HL-60 (cell line): ENCODE results near the gene HNRNPA3.
"Not testable (repeated sequence)": the region's sequence is repeated elsewhere in the genome, so short reads cannot be mapped to it uniquely, and the experiment has no call there.

ENCODE experiments used
- DNase-seq, 2 experiments: peaks; one replicate each; pipeline ENCODE4 v3.0.0-alpha.2; 2010 to 2020; ENCODE audit warnings: low read depth in 1 of 2, low spot score in 1 of 2
- H3K27ac ChIP-seq: fragments of 250-450 bp; sonication (Bioruptor Pico); replicated peaks from 2 replicates; pipeline ENCODE4 v1.5.1; 2020; ENCODE audit warnings: mild to moderate bottlenecking, moderate library complexity
- H3K27me3 ChIP-seq: fragments of 250-450 bp; sonication (Bioruptor Pico); 2 replicates; pipeline ENCODE4 v1.5.1; 2021; ENCODE audit warnings: mild to moderate bottlenecking, moderate library complexity; ENCODE audit not compliant: insufficient read depth, poor library complexity, severe bottlenecking
- H3K4me3 ChIP-seq: replicated peaks from 2 replicates; pipeline ENCODE4 v1.5.1; 2011; ENCODE audit warnings: mild to moderate bottlenecking, control low read depth, low read length; ENCODE audit not compliant: insufficient read depth
- GABPA ChIP-seq: IDR thresholded peaks from 2 replicates; pipeline ENCODE4 v1.6.1; 2012; ENCODE audit warnings: low read depth
- POLR2AphosphoS5 ChIP-seq: IDR thresholded peaks from 2 replicates; pipeline ENCODE4 v1.6.1; 2012; ENCODE audit warnings: low read depth
- SPI1 ChIP-seq: IDR thresholded peaks from 2 replicates; pipeline ENCODE4 v1.6.1; 2012; ENCODE audit warnings: low read depth, mild to moderate bottlenecking, borderline replicate concordance
- TF ChIP-seq, protein P1 (sequence below): IDR thresholded peaks from one replicate; pipeline ENCODE4 v1.5.1; 2011; ENCODE audit warnings: low read length, control low read depth, inconsistent platforms; ENCODE audit not compliant: insufficient read depth
- TF ChIP-seq, protein P2 (sequence below): IDR thresholded peaks from 2 replicates; pipeline ENCODE4 v1.6.1; 2012; ENCODE audit warnings: low read depth; ENCODE audit not compliant: insufficient replicate concordance

Gene HNRNPA3

GRCh38 chr2:177264209-177264692, 51.7 kb downstream of the HNRNPA3 start:
- H3K4me3 ChIP-seq: peak overlapping the region; percentile 63
- H3K27me3 ChIP-seq: no peaks in the 10 kb centered on the region
- no peak for TF ChIP-seq GABPA
- TF ChIP-seq, protein P1, sequence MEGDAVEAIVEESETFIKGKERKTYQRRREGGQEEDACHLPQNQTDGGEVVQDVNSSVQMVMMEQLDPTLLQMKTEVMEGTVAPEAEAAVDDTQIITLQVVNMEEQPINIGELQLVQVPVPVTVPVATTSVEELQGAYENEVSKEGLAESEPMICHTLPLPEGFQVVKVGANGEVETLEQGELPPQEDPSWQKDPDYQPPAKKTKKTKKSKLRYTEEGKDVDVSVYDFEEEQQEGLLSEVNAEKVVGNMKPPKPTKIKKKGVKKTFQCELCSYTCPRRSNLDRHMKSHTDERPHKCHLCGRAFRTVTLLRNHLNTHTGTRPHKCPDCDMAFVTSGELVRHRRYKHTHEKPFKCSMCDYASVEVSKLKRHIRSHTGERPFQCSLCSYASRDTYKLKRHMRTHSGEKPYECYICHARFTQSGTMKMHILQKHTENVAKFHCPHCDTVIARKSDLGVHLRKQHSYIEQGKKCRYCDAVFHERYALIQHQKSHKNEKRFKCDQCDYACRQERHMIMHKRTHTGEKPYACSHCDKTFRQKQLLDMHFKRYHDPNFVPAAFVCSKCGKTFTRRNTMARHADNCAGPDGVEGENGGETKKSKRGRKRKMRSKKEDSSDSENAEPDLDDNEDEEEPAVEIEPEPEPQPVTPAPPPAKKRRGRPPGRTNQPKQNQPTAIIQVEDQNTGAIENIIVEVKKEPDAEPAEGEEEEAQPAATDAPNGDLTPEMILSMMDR: no peak
- no peak for TF ChIP-seq POLR2AphosphoS5
- TF ChIP-seq, protein P2, sequence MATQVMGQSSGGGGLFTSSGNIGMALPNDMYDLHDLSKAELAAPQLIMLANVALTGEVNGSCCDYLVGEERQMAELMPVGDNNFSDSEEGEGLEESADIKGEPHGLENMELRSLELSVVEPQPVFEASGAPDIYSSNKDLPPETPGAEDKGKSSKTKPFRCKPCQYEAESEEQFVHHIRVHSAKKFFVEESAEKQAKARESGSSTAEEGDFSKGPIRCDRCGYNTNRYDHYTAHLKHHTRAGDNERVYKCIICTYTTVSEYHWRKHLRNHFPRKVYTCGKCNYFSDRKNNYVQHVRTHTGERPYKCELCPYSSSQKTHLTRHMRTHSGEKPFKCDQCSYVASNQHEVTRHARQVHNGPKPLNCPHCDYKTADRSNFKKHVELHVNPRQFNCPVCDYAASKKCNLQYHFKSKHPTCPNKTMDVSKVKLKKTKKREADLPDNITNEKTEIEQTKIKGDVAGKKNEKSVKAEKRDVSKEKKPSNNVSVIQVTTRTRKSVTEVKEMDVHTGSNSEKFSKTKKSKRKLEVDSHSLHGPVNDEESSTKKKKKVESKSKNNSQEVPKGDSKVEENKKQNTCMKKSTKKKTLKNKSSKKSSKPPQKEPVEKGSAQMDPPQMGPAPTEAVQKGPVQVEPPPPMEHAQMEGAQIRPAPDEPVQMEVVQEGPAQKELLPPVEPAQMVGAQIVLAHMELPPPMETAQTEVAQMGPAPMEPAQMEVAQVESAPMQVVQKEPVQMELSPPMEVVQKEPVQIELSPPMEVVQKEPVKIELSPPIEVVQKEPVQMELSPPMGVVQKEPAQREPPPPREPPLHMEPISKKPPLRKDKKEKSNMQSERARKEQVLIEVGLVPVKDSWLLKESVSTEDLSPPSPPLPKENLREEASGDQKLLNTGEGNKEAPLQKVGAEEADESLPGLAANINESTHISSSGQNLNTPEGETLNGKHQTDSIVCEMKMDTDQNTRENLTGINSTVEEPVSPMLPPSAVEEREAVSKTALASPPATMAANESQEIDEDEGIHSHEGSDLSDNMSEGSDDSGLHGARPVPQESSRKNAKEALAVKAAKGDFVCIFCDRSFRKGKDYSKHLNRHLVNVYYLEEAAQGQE: no peak
- no peak for TF ChIP-seq SPI1
- H3K27ac ChIP-seq: peak overlapping the region; percentile 99
- peak in 1 of 2 experiments; percentile 42 for DNase-seq

DNA sequence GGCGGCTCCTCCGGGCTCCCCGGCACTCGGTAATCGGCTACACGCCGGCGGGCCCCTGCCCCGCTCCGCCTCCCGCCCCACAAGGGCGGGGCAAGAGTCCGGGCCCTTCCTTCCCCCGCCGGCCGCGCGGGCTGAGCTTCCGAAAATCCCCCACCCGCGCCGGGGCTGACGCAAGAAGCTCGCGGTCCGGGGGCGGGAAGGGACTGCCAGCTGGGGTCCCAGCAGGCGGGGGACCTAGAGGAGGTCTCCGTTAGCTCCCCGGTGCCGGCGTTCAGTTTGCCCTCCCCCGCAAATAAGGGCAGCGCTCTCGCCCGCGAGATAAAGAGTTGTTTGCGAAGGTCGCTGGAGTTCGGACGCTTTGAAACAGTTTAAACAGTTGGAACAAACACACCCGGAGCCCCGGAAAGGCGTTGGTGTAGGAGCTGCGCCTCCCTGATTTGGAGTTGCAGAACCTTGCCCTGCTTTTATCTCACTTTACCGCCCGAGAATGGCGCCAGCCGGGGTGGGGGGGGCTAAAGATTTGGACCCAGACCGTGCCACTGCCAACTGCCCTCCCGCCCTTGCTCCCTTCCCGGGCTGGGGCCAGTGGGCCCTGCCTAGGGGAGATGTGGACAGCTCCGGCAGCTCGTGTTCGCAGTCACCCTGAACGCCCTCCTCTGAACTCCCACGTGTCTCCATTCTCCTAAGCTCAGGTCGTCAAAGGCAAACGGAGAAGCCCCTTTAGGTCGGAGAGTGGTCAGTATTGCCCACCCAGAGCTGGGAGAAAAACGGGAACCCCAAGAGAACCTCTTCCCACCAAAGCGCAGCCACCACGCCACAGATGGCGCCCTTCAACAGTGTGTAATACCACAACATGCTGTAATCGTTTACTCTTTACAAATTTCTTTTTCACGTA, 52.3 kb downstream of the HNRNPA3 start, which contains the start of gene NFE2L2:
TSS of gene NFE2L2 (minus strand) at position 35 of the 895 bp plus-strand sequence. CDS start 151 bp downstream, outside the sequence.
- peak; percentile 74 to 91 for DNase-seq
- no peak for TF ChIP-seq GABPA
- peak; percentile 68 for TF ChIP-seq POLR2AphosphoS5
- TF ChIP-seq, protein P2: peak; percentile 18
- TF ChIP-seq, protein P1: no peak
- peak; percentile 84 for TF ChIP-seq SPI1
- H3K4me3 ChIP-seq: peak within 1 kb of the TSS; percentile 63

GRCh38 chr2:177265824-177266817, 53.5 kb downstream of the HNRNPA3 start:
- TF ChIP-seq SPI1: peak; percentile 26; the same call in 1 of the 2 replicates
- TF ChIP-seq, protein P1: no peak
- TF ChIP-seq GABPA: 0 out of 2 replicates have a peak, but pooled peaks have one; percentile 32
- TF ChIP-seq, protein P2: no peak
- peak; percentile 44; the same call in 1 of the 2 replicates for TF ChIP-seq POLR2AphosphoS5
- Histone ChIP-seq H3K27ac (peak overlapping the region; percentile 99), H3K27me3 (no peaks in the 10 kb centered on the region), H3K4me3 (no peak overlapping the region)
- DNase-seq: peak in 1 of 2 experiments; percentile 73

More for the DNA sequence above, 52.3 kb downstream of the HNRNPA3 start, which contains the start of gene NFE2L2:
- Histone ChIP-seq H3K27ac (peak within 1 kb of the TSS; percentile 99), H3K27me3 (no peaks in the 10 kb centered on the region)

DNA sequence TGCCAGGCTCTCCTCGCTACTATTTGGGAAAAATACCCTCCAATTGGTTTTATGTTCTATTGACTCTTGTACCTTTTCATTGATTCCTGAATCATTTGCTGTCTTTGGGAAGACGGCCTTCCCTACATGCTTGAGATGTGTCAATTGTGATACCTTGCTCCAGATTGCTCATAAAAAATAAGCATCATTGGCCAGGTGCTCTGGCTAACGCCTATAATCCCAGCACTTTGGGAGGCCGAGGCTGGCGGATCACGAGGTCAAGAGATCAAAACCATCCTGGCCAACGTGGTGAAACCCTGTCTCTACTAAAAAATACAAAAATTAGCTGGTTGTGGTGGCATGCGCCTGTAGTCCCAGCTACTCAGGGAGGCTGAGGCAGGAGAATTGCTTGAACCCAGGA, 54.4 kb downstream of the HNRNPA3 start:
- not testable (repeated sequence) for H3K27me3 ChIP-seq, H3K27ac ChIP-seq, DNase-seq, H3K4me3 ChIP-seq
